Activated CD4-positive, alpha-beta T cell treated with anti-CD3 and anti-CD28 coated beads, Interleukin-2, amount 50 U/mL, for 4 hours (primary cell): Measurements from ENCODE around the gene RBMS1.
"Not testable (repeated sequence)": the region's sequence is repeated elsewhere in the genome, so short reads cannot be mapped to it uniquely, and the experiment has no call there.

Experiments
- DNase-seq, 2 experiments: peaks; one replicate each; pipeline ENCODE4 v3.0.0-alpha.2; 2020

RBMS1 gene

GRCh38 chr2:160431441-160431840 is 62.2 kb downstream of the RBMS1 start:
- DNase-seq: no peak

- DNase-seq: no peak
These were observed 63.6 kb downstream of the RBMS1 start for GRCh38 chr2:160430001-160430344.

GRCh38 chr2:160429248-160430000 is 64.2 kb downstream of the RBMS1 start:
- no peak for DNase-seq

GRCh38 chr2:160428405-160428763 is 65.2 kb downstream of the RBMS1 start:
- no peak for DNase-seq

GRCh38 chr2:160427629-160428404 is 65.8 kb downstream of the RBMS1 start:
- peak; percentile 47 to 49 for DNase-seq

GRCh38 chr2:160426604-160427003 is 67.0 kb downstream of the RBMS1 start:
- DNase-seq: no peak

GRCh38 chr2:160425434-160426151 is 68.0 kb downstream of the RBMS1 start:
- no peak for DNase-seq

GRCh38 chr2:160423126-160423525 is 70.5 kb downstream of the RBMS1 start:
- DNase-seq: no peak

- not testable (repeated sequence) for DNase-seq
These were observed 71.7 kb downstream of the RBMS1 start for GRCh38 chr2:160421646-160422501.

GRCh38 chr2:160420711-160421110 is 72.9 kb downstream of the RBMS1 start:
- DNase-seq: no peak

GRCh38 chr2:160419776-160420505 is 73.7 kb downstream of the RBMS1 start:
- DNase-seq: no peak

GRCh38 chr2:160418853-160419252 is 74.8 kb downstream of the RBMS1 start:
- no peak for DNase-seq

- no peak for DNase-seq
These were observed 75.2 kb downstream of the RBMS1 start for GRCh38 chr2:160418398-160418765.

GRCh38 chr2:160417745-160418397 is 75.7 kb downstream of the RBMS1 start:
- DNase-seq: peak in 1 of 2 experiments; percentile 39

- no peak for DNase-seq
These were observed 77.6 kb downstream of the RBMS1 start for GRCh38 chr2:160415991-160416390.

GRCh38 chr2:160411955-160412354 is 81.7 kb downstream of the RBMS1 start:
- DNase-seq: no peak

- peak in 1 of 2 experiments; percentile 25 for DNase-seq
These were observed 82.4 kb downstream of the RBMS1 start for GRCh38 chr2:160411167-160411566.

GRCh38 chr2:160409480-160409879 is 84.1 kb downstream of the RBMS1 start:
- no peak for DNase-seq

GRCh38 chr2:160408959-160409291 is 84.7 kb downstream of the RBMS1 start:
- no peak for DNase-seq

GRCh38 chr2:160408173-160408958 is 85.2 kb downstream of the RBMS1 start:
- no peak for DNase-seq
